ENCODE measurements around the gene COL8A1. TPM values are rescaled to one million over a fixed set of nuclear protein-coding genes. Genes with fewer than 3 reads are reported as not detected.

The COL8A1 gene
- total and polyA plus RNA-seq, 9 of the 15 experiments (the other 6 are each of a cell fraction or from before 2014, with no cell fraction given) = 0.07 TPM; not detected in 8

- intact Hi-C loops (cut with micrococcal nuclease) = no loop called here
- FAIRE-seq (peak; percentile 92), ATAC-seq (peak; percentile 94), DNase-seq (ENCODE audit: extremely low read depth in 1 of 4, low spot score in 3 of 4) (peak; percentile 84 to 90 (median 86))
- peaks cover 50% of the 10 kb centered on the region for H3K79me2 ChIP-seq (ENCODE audit: control insufficient read depth, insufficient read depth, low read length)
- H3K9me3 ChIP-seq (replicated peaks; ENCODE audit: control insufficient read depth, insufficient read depth, low read depth, low read length) = no peaks in the 10 kb centered on the region; the same call in 1 of the 2 replicates
- peak within 1 kb of the TSS; percentile 91 for H3K4me2 ChIP-seq (ENCODE audit: insufficient read depth, low read length)
- no peaks in the 10 kb centered on the region for H3K27me3 ChIP-seq (ENCODE audit: control insufficient read depth in 2 of 2, insufficient read depth in 2 of 2, low read length in 2 of 2)
- POLR2A ChIA-PET = interaction anchor here (0.5 to 1.7 kb wide), 5 partner anchors 11 to 240 kb away, joined by 3 to 6 read pairs (median 3); no protein-coding TSS in a partner anchor
- H3K9me1 ChIP-seq (ENCODE audit: control insufficient read depth, insufficient read depth, low read length) = no peaks in the 10 kb centered on the region
- CTCF ChIA-PET (ENCODE audit: low intra/inter-chr PET ratio) = no interaction called here
- BruUV-seq (replicated peaks) = no TSS peak
- in situ Hi-C loops (cut with MboI) = no loop called here
- peaks cover 9% of the 10 kb centered on the region; the same call in 1 of the 3 replicates for H3K36me3 ChIP-seq (ENCODE audit: control insufficient read depth, insufficient read depth, low read length)
- WGBS (ENCODE audit: insufficient coverage, low coverage, missing lambda C conversion rate) = 1% methylated on average over 53 of the region's 60 CpGs
- H3K27ac ChIP-seq (ENCODE audit: extremely low read depth, low read depth, low read length) = peak within 1 kb of the TSS; percentile 96
- peak within 1 kb of the TSS; percentile 81 for H3K4me3 ChIP-seq
- peak within 1 kb of the TSS; percentile 97 for H2AFZ ChIP-seq (ENCODE audit: low read depth, low read length)
- H4K20me1 ChIP-seq (replicated peaks; ENCODE audit: control insufficient read depth, insufficient read depth, low read length) = no peaks in the 10 kb centered on the region
- H3K4me1 ChIP-seq (replicated peaks in 1 of 2; ENCODE audit: control insufficient read depth in 2 of 2, insufficient read depth in 2 of 2, low read length in 2 of 2) = peaks cover 5 to 7% of the 10 kb centered on the region in 2 experiments; a peak in 4 of 5 replicates
- peak within 1 kb of the TSS; percentile 90 to 98 for H3K9ac ChIP-seq (ENCODE audit: insufficient read depth in 1 of 2, low read depth in 2 of 2, low read length in 2 of 2)
- peak; percentile 70 for TF ChIP-seq SAP30 (IDR thresholded peaks at IDR 0.05; ENCODE audit: borderline replicate concordance, insufficient read depth, low read depth, low read length, poor library complexity, severe bottlenecking)
- no peak for TF ChIP-seq FOXA1 (IDR thresholded peaks at IDR 0.05; ENCODE audit: borderline replicate concordance)
- peak; percentile 87 for TF ChIP-seq POLR2A (conservative IDR thresholded peaks at IDR 0.05)
- TF ChIP-seq ZFX (CRISPR knock-in tag; IDR thresholded peaks at IDR 0.05) = peak; percentile 62
- TF ChIP-seq ZEB2 (IDR thresholded peaks at IDR 0.05) = peak; percentile 100
- peak; percentile 76 for TF ChIP-seq DIDO1 (tag; IDR thresholded peaks at IDR 0.05; ENCODE audit: low read depth)
- TF ChIP-seq MAFG (tag; conservative IDR thresholded peaks at IDR 0.05) = peak; percentile 59
- TF ChIP-seq NFIC (IDR thresholded peaks at IDR 0.05) = peak; percentile 83
- 0 out of 2 replicates have a peak, but pooled peaks have one; percentile 31 for TF ChIP-seq EGR1 (conservative IDR thresholded peaks at IDR 0.05)
- TF ChIP-seq, protein P1, sequence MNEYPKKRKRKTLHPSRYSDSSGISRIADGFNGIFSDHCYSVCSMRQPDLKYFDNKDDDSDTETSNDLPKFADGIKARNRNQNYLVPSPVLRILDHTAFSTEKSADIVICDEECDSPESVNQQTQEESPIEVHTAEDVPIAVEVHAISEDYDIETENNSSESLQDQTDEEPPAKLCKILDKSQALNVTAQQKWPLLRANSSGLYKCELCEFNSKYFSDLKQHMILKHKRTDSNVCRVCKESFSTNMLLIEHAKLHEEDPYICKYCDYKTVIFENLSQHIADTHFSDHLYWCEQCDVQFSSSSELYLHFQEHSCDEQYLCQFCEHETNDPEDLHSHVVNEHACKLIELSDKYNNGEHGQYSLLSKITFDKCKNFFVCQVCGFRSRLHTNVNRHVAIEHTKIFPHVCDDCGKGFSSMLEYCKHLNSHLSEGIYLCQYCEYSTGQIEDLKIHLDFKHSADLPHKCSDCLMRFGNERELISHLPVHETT (CRISPR knock-in tag; conservative IDR thresholded peaks at IDR 0.05 in 1 of 2, IDR thresholded peaks at IDR 0.05 in 1 of 2) = 0 out of 4 replicates have a peak, but pooled peaks of 1 of the 2 experiments have one; percentile 31
- TF ChIP-seq CSDE1 (IDR thresholded peaks at IDR 0.05) = peak in 1 of 2 experiments; percentile 69; a peak in 2 of 4 replicates
- peak; percentile 97 to 99 for TF ChIP-seq MNT (conservative IDR thresholded peaks at IDR 0.05)
- no peak for TF ChIP-seq PHB2 (IDR thresholded peaks at IDR 0.05; ENCODE audit: low read depth)
- TF ChIP-seq MXD1 (CRISPR knock-in tag; IDR thresholded peaks at IDR 0.05; ENCODE audit: borderline replicate concordance, poor library complexity, severe bottlenecking) = peak; percentile 71
- TF ChIP-seq TEAD1 (CRISPR knock-in tag; IDR thresholded peaks at IDR 0.05) = 0 out of 4 replicates have a peak, but pooled peaks of 1 of the 2 experiments have one; percentile 24
- no peak for TF ChIP-seq BRF1 (IDR thresholded peaks at IDR 0.05; ENCODE audit: borderline replicate concordance, extremely low read depth, insufficient read length)
- TF ChIP-seq ATF1 (CRISPR knock-in tag; IDR thresholded peaks at IDR 0.05) = peak; percentile 78
- TF ChIP-seq ATF1 (tag; IDR thresholded peaks at IDR 0.05) = peak; percentile 99
- 0 out of 2 replicates have a peak, but pooled peaks have one; percentile 15 for TF ChIP-seq NFRKB (IDR thresholded peaks at IDR 0.05; ENCODE audit: low read depth)
Observed at GRCh38 chr3:99817437-99818240, 179.2 kb downstream of the COL8A1 start, which contains the start of gene CMSS1. CMSS1 (plus strand) TSS chr3:99817862.
